Thyroid gland (tissue), 4 donors: ENCODE measurements around the gene MNS1. TPM values are rescaled to one million over a fixed set of nuclear protein-coding genes. Genes with fewer than 3 reads are reported as not detected.
"Not testable (repeated sequence)": the region's sequence is repeated elsewhere in the genome, so short reads cannot be mapped to it uniquely, and the experiment has no call there.

ENCODE experiments used
- DNase-seq, 2 donors: peaks; one replicate each; pipeline ENCODE4 v3.0.0-alpha.2; 2019
- H3K27ac ChIP-seq, 3 donors: fragments of 200-600 bp; sonication (generic); 1 replicate in 2 of 3; 2 replicates in 1 of 3; pipeline ENCODE4 v1.5.1; 2016 to 2019; ENCODE audit warnings: mild to moderate bottlenecking in 1 of 3, moderate library complexity in 1 of 3
- H3K27me3 ChIP-seq: fragments of 200-600 bp; sonication (generic); one replicate; pipeline ENCODE4 v1.5.1; 2019
- H3K36me3 ChIP-seq, 2 donors: fragments of 200-600 bp; sonication (generic); one replicate each; pipeline ENCODE4 v1.5.1; 2016 to 2019
- H3K4me1 ChIP-seq, 2 donors: fragments of 200-600 bp; sonication (generic); one replicate each; pipeline ENCODE4 v1.5.1; 2017 to 2019
- H3K4me3 ChIP-seq, 3 donors: fragments of 200-600 bp; sonication (generic); replicated peaks in 1 of 3; 1 replicate in 2 of 3; 2 replicates in 1 of 3; pipeline ENCODE4 v1.5.1; 2016; ENCODE audit warnings: mild to moderate bottlenecking in 1 of 3
- H3K9me3 ChIP-seq: fragments of 200-600 bp; sonication (generic); one replicate; pipeline ENCODE4 v1.5.1; 2017
- POLR2A ChIP-seq, 2 donors: fragments of 450-650 bp; IDR thresholded peaks; one replicate each; pipeline ENCODE4 v1.6.1; 2017; ENCODE audit warnings: antibody characterized with exemption in 2 of 2, mild to moderate bottlenecking in 2 of 2, moderate library complexity in 1 of 2
- WGBS, 2 donors: methylation state at CpG; one replicate each; pipeline ENCODE4 v1.1.5; 2017; 5-methylcytosine and 5-hydroxymethylcytosine counted together
- intact Hi-C: fragments of 100-400 bp; cut with DNase I; formaldehyde crosslinking; loops from one replicate; pipeline ENCODE4 v1.15.1; 2023
- total RNA-seq, 4 donors: library from RNA; depleted of rRNA; stranded (reverse); fragments of >200 nt; gene quantifications; one replicate each; pipeline ENCODE4 v1.2.3, GENCODE V29; 2016
- TF ChIP-seq, protein P1 (sequence below), 6 experiments: fragments of 200-600 bp in 3 of 6; fragments of 450-650 bp in 3 of 6; sonication (generic) in 3 of 6; IDR thresholded peaks; one replicate each; pipeline ENCODE4 v1.5.1; 2016 to 2019; ENCODE audit warnings: antibody characterized with exemption in 6 of 6, mild to moderate bottlenecking in 2 of 6, inconsistent platforms in 1 of 6, moderate library complexity in 1 of 6

Gene MNS1
- total RNA-seq, 4 donors from 2014 or later: 0.78 to 1.6 (median 1.4) TPM

- no peak for DNase-seq
- intact Hi-C loops: no loop called here
- no peaks in the 10 kb centered on the region for H3K27me3 ChIP-seq
- H3K4me3 ChIP-seq: no peak overlapping the region
- H3K27ac ChIP-seq: no peak overlapping the region
- no peaks in the 10 kb centered on the region for H3K4me1 ChIP-seq
- TF ChIP-seq, protein P1, sequence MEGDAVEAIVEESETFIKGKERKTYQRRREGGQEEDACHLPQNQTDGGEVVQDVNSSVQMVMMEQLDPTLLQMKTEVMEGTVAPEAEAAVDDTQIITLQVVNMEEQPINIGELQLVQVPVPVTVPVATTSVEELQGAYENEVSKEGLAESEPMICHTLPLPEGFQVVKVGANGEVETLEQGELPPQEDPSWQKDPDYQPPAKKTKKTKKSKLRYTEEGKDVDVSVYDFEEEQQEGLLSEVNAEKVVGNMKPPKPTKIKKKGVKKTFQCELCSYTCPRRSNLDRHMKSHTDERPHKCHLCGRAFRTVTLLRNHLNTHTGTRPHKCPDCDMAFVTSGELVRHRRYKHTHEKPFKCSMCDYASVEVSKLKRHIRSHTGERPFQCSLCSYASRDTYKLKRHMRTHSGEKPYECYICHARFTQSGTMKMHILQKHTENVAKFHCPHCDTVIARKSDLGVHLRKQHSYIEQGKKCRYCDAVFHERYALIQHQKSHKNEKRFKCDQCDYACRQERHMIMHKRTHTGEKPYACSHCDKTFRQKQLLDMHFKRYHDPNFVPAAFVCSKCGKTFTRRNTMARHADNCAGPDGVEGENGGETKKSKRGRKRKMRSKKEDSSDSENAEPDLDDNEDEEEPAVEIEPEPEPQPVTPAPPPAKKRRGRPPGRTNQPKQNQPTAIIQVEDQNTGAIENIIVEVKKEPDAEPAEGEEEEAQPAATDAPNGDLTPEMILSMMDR (IDR thresholded peaks at IDR 0.05): no peak
- no peak for TF ChIP-seq POLR2A (IDR thresholded peaks at IDR 0.05)
- H3K9me3 ChIP-seq: no peaks in the 10 kb centered on the region
- H3K36me3 ChIP-seq: no peaks in the 10 kb centered on the region
Observed at GRCh38 chr15:56410721-56411120, 54.2 kb downstream of the MNS1 start.

DNA sequence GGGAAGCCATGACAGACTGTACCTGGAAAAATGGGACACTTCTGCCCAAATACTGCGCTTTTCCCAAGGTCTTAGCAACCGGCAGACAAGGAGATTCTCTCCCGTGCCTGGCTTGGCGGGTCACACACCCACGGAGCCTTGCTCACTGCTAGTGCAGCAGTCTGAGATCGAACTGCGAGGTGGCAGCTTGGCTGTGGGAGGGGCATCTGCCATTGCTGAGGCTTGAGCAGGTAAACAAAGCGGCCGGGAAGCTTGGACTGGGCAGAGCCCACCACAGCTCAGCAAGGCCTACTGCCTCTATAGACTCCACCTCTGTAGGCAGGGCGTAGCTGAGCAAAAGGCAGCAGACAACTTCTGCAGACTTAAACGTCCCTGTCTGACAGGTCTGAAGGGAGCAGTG, 65.7 kb downstream of the MNS1 start:
- H3K9me3 ChIP-seq, H3K27me3 ChIP-seq, H3K4me3 ChIP-seq, H3K27ac ChIP-seq, H3K36me3 ChIP-seq, H3K4me1 ChIP-seq, intact Hi-C loops, DNase-seq: not testable (repeated sequence)
- 97 to 99% methylated on average over 10 to 11 of the region's 11 CpGs for WGBS, 2 donors

- H3K9me3 ChIP-seq, H3K27me3 ChIP-seq, H3K4me3 ChIP-seq, DNase-seq, intact Hi-C loops, H3K36me3 ChIP-seq, H3K4me1 ChIP-seq, H3K27ac ChIP-seq: not testable (repeated sequence)
- 90 to 97% methylated on average over 3 of the region's 3 CpGs for WGBS, 2 donors
Observed at GRCh38 chr15:56397325-56397724, 67.6 kb downstream of the MNS1 start.

GRCh38 chr15:56394909-56395308, 70.0 kb downstream of the MNS1 start:
- Histone ChIP-seq H3K4me3 (no peak overlapping the region), H3K27ac (no peak overlapping the region), H3K36me3 (no peaks in the 10 kb centered on the region), H3K27me3 (no peaks in the 10 kb centered on the region), H3K4me1 (no peaks in the 10 kb centered on the region), H3K9me3 (no peaks in the 10 kb centered on the region)
- WGBS, 2 donors: 96 to 97% methylated on average over 1 of the region's 1 CpG
- DNase-seq: no peak
- intact Hi-C loops: no loop called here
- TF ChIP-seq, protein P1 (IDR thresholded peaks at IDR 0.05): no peak
- TF ChIP-seq POLR2A (IDR thresholded peaks at IDR 0.05): no peak

- intact Hi-C loops: no loop called here
- 96 to 100% methylated on average over 1 of the region's 1 CpG for WGBS, 2 donors
- Histone ChIP-seq H3K27me3 (no peaks in the 10 kb centered on the region), H3K27ac (no peak overlapping the region), H3K4me1 (no peaks in the 10 kb centered on the region), H3K9me3 (no peaks in the 10 kb centered on the region), H3K36me3 (no peaks in the 10 kb centered on the region), H3K4me3 (no peak overlapping the region)
- DNase-seq: no peak
- TF ChIP-seq, protein P1 (IDR thresholded peaks at IDR 0.05): no peak
- TF ChIP-seq POLR2A (IDR thresholded peaks at IDR 0.05): no peak
Observed at GRCh38 chr15:56393277-56393676, 71.7 kb downstream of the MNS1 start.

DNA sequence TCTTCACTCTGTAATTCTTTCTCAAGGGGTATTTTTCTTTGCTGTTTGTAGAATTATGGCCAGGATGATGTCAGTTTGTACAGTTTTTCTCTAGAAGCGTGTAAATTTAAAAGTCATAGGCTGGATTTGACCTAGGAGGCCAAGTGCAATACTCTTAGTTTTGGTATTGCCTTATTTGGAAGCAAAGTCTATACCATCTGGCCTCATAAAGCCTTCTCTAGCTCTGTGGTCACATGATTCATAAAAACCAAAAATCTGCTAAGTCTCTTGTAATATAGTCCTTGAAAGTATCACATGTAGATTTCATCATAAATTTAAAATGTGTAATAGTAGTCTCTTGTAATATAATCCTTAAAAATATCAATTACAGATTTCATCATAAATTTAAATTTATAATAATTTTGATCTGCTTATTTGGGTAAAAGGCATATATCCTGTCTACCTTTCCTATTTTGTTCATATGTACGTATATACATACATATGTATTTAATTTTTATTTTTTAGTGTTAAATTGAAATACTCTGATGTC, 74.1 kb downstream of the MNS1 start:
- Histone ChIP-seq H3K4me3 (no peak overlapping the region), H3K27ac (no peak overlapping the region), H3K4me1 (no peaks in the 10 kb centered on the region), H3K27me3 (no peaks in the 10 kb centered on the region), H3K9me3 (no peaks in the 10 kb centered on the region), H3K36me3 (no peaks in the 10 kb centered on the region)
- no peak for TF ChIP-seq POLR2A (IDR thresholded peaks at IDR 0.05)
- TF ChIP-seq, protein P1 (IDR thresholded peaks at IDR 0.05): no peak
- DNase-seq: no peak
- intact Hi-C loops: no loop called here
- WGBS, 2 donors: 95 to 98% methylated on average over 2 of the region's 2 CpGs
